Body of pancreas (tissue), 4 donors: Measurements from ENCODE around the gene OGFOD3.

Experiments used
- CTCF ChIP-seq, 7 experiments: fragments of 450-650 bp in 4 of 7; fragments of 200-600 bp in 3 of 7; sonication (generic) in 3 of 7; IDR thresholded peaks; one replicate each; pipeline ENCODE4 v1.5.1; 2016 to 2019; ENCODE audit warnings: antibody characterized with exemption in 7 of 7
- POLR2A ChIP-seq, 3 donors: fragments of 450-650 bp; IDR thresholded peaks; one replicate each; pipeline ENCODE4 v1.6.1; 2016; ENCODE audit warnings: antibody characterized with exemption in 3 of 3, mild to moderate bottlenecking in 2 of 3

GRCh38 chr17:82424001-82424862, 5.8 kb upstream of the OGFOD3 start:
- TF ChIP-seq CTCF (IDR thresholded peaks at IDR 0.05), result peak in 6 of 7 experiments; percentile 35 to 61 (median 51)
- no peak for TF ChIP-seq POLR2A (IDR thresholded peaks at IDR 0.05)
